Fibroblast of lung (primary cell): ENCODE results near the gene SUMO1. TPM values are rescaled to one million over a fixed set of nuclear protein-coding genes. Genes with fewer than 3 reads are reported as not detected.

Source experiments
- polyA plus RNA-seq, 2 donors: library from polyadenylated mRNA; depleted of rRNA in 1 of 2; stranded (reverse) in 1 of 2; unstranded in 1 of 2; fragments of >200 nt; gene quantifications; 2 replicates each; pipeline ENCODE4 v1.2.1, GENCODE V29; 2011 to 2012; ENCODE audit warnings: missing spikeins in 1 of 2
- total RNA-seq: library from RNA; depleted of rRNA; stranded (reverse); fragments of >200 nt; gene quantifications from 2 replicates; pipeline ENCODE4 v1.2.1, GENCODE V29; 2014

SUMO1 gene
- total and polyA plus RNA-seq, 2 donors (not counting 1 experiment from before 2014, with no cell fraction given): 107 to 170 TPM

Other genes starting within 250 kb of the SUMO1 start
- 24.7 and 39.1 TPM in 2 replicates for gene FZD7, start 204.7 kb downstream of the SUMO1 start, total RNA-seq
- gene FZD7, start 204.7 kb downstream of the SUMO1 start, polyA plus RNA-seq: 28.1 and 44.4 TPM in 2 replicates
- gene KIAA2012, start 165.3 kb downstream of the SUMO1 start, total RNA-seq: under 0.01 TPM in 1 of 2 replicates, not detected in the other
- 0.01 and 0.09 TPM in 2 replicates for gene KIAA2012, start 165.3 kb downstream of the SUMO1 start, polyA plus RNA-seq
- gene NOP58, start 27.2 kb upstream of the SUMO1 start, total RNA-seq: 38.8 and 41.1 TPM in 2 replicates
- gene NOP58, start 27.2 kb upstream of the SUMO1 start, polyA plus RNA-seq: 47.2 and 54.7 TPM in 2 replicates
- 16.2 and 21.6 TPM in 2 replicates for gene BMPR2, start 137.7 kb upstream of the SUMO1 start, total RNA-seq
- 44.1 and 65.8 TPM in 2 replicates for gene BMPR2, start 137.7 kb upstream of the SUMO1 start, polyA plus RNA-seq